H1 (cell line): Measurements from ENCODE around the gene OR13C3. TPM values are rescaled to one million over a fixed set of nuclear protein-coding genes. Genes with fewer than 3 reads are reported as not detected.

Source experiments
- CTCF ChIA-PET: fragments of 300-600 bp; sonication (Branson Sonifier 250); formaldehyde crosslinking; loops from one replicate; lab custom pipeline; 2021; ENCODE audit not compliant: partially characterized antibody; lab: Charles Lee
- POLR2A ChIA-PET: fragments of 300-600 bp; sonication (Branson Sonifier 250); formaldehyde crosslinking; loops from one replicate; lab custom pipeline; 2021; ENCODE audit warnings: inconsistent platforms; ENCODE audit not compliant: partially characterized antibody; lab: Charles Lee
- DNase-seq, 2 experiments: peaks; one replicate each; pipeline versions ENCODE4 v3.0.0 to v3.0.0-alpha.2; 2010 to 2022; ENCODE audit warnings: low spot score in 2 of 2, low read depth in 1 of 2, mixed read lengths in 1 of 2
- FAIRE-seq: peaks from 2 replicates; lab custom pipeline; 2011; peaks lifted over from hg19 to GRCh38; lab: Jason Lieb, UNC
- H2AFZ ChIP-seq: 2 replicates; pipeline ENCODE4 v1.8.1; 2012; ENCODE audit warnings: low read length, inconsistent platforms
- H2AK5ac ChIP-seq: 2 replicates; pipeline ENCODE4 v1.6.1; 2013; ENCODE audit warnings: low read depth, low read length
- H2BK120ac ChIP-seq: replicated peaks from 2 replicates; pipeline ENCODE3; 2013; ENCODE audit warnings: low read depth, low read length, inconsistent platforms
- H2BK12ac ChIP-seq: 2 replicates; pipeline ENCODE4 v1.6.1; 2013; ENCODE audit warnings: low read depth, low read length
- H2BK15ac ChIP-seq: 2 replicates; pipeline ENCODE4 v1.6.1; 2013; ENCODE audit warnings: low read length
- H2BK20ac ChIP-seq: 2 replicates; pipeline ENCODE4 v1.6.1; 2013; ENCODE audit warnings: low read length
- H2BK5ac ChIP-seq: 2 replicates; pipeline ENCODE4 v1.6.1; 2013; ENCODE audit warnings: low read depth, low read length
- H3K14ac ChIP-seq: 2 replicates; pipeline ENCODE4 v1.6.1; 2013; ENCODE audit warnings: inconsistent platforms; ENCODE audit not compliant: insufficient read length
- H3K18ac ChIP-seq: 2 replicates; pipeline ENCODE4 v1.6.1; 2013; ENCODE audit warnings: low read length; ENCODE audit errors: extremely low read depth
- H3K23ac ChIP-seq: 2 replicates; pipeline ENCODE4 v1.6.1; 2013; ENCODE audit warnings: inconsistent platforms; ENCODE audit not compliant: insufficient read length
- H3K23me2 ChIP-seq: 2 replicates; pipeline ENCODE4 v1.6.1; 2013; ENCODE audit warnings: low read depth, low read length
- H3K27ac ChIP-seq: 2 replicates; pipeline ENCODE4 v1.6.1; 2011; ENCODE audit warnings: low read depth, low read length, inconsistent platforms
- H3K27me3 ChIP-seq, 4 experiments: replicated peaks in 1 of 4; 1 replicate in 1 of 4; 2 replicates in 3 of 4; pipeline versions ENCODE4 v1.6.1 to v1.8.1; 2011 to 2013; ENCODE audit warnings: low read length in 3 of 4, mild to moderate bottlenecking in 3 of 4, inconsistent platforms in 2 of 4, mixed read lengths in 2 of 4, moderate library complexity in 1 of 4; ENCODE audit not compliant: control insufficient read depth in 3 of 4, insufficient read depth in 3 of 4; ENCODE audit errors: extremely low read depth in 1 of 4
- H3K36me3 ChIP-seq, 4 experiments: 2 replicates each; pipeline versions ENCODE4 v1.6.1 to v1.8.1; 2011 to 2013; ENCODE audit warnings: mild to moderate bottlenecking in 4 of 4, low read length in 3 of 4, moderate library complexity in 2 of 4, control low read depth in 1 of 4, inconsistent platforms in 1 of 4; ENCODE audit not compliant: insufficient read depth in 4 of 4, control insufficient read depth in 2 of 4
- H3K4ac ChIP-seq: replicated peaks from 2 replicates; pipeline ENCODE3; 2013; ENCODE audit warnings: low read length, low read depth, mixed read lengths, inconsistent platforms; ENCODE audit not compliant: insufficient read length
- H3K4me1 ChIP-seq, 4 experiments: replicated peaks in 1 of 4; 1 replicate in 1 of 4; 2 replicates in 3 of 4; pipeline versions ENCODE4 v1.6.1 to v1.8.1; 2011 to 2013; ENCODE audit warnings: low read length in 3 of 4, inconsistent platforms in 2 of 4, mixed read lengths in 1 of 4; ENCODE audit not compliant: insufficient read depth in 4 of 4, control insufficient read depth in 3 of 4
- H3K4me2 ChIP-seq, 2 experiments: 2 replicates each; pipeline versions ENCODE4 v1.6.1 to v1.8.1; 2011 to 2013; ENCODE audit warnings: low read depth in 2 of 2, low read length in 2 of 2, control low read depth in 1 of 2, inconsistent platforms in 1 of 2, mild to moderate bottlenecking in 1 of 2; ENCODE audit not compliant: insufficient read depth in 1 of 2
- H3K4me3 ChIP-seq, 4 experiments: fragments of 200-600, 300-600 bp in 1 of 4; sonication (generic), shearing (Covaris generic), sonication (Bioruptor Twin) in 1 of 4; 2 replicates each; pipeline versions ENCODE4 v1.5.1 to v1.8.1; 2011 to 2016; ENCODE audit warnings: low read length in 4 of 4, low read depth in 3 of 4, control low read depth in 2 of 4, inconsistent platforms in 2 of 4, mild to moderate bottlenecking in 2 of 4, mixed read lengths in 1 of 4, moderate library complexity in 1 of 4; ENCODE audit not compliant: insufficient read depth in 2 of 4; ENCODE audit errors: extremely low read depth in 1 of 4
- H3K56ac ChIP-seq: replicated peaks from 2 replicates; pipeline ENCODE3; 2013; ENCODE audit warnings: low read depth, mild to moderate bottlenecking, mixed read lengths, low read length, inconsistent platforms; ENCODE audit not compliant: insufficient read length
- H3K79me1 ChIP-seq: 2 replicates; pipeline ENCODE4 v1.6.1; 2013; ENCODE audit warnings: low read depth, low read length, control low read depth
- H3K79me2 ChIP-seq, 2 experiments: 2 replicates each; pipeline versions ENCODE4 v1.6.1 to v1.8.1; 2012 to 2013; ENCODE audit warnings: low read length in 2 of 2, mild to moderate bottlenecking in 2 of 2, inconsistent platforms in 1 of 2; ENCODE audit not compliant: insufficient read depth in 2 of 2, control insufficient read depth in 1 of 2
- H3K9ac ChIP-seq, 4 experiments: replicated peaks in 1 of 4; 1 replicate in 1 of 4; 2 replicates in 3 of 4; pipeline versions ENCODE4 v1.6.1 to v1.8.1; 2011 to 2013; ENCODE audit warnings: low read depth in 3 of 4, low read length in 3 of 4, control low read depth in 2 of 4, mild to moderate bottlenecking in 2 of 4, moderate library complexity in 2 of 4, inconsistent platforms in 1 of 4; ENCODE audit errors: extremely low read depth in 1 of 4
- H3K9me3 ChIP-seq, 2 experiments: 2 replicates each; pipeline versions ENCODE4 v1.6.1 to v1.8.1; 2012 to 2013; ENCODE audit warnings: mild to moderate bottlenecking in 2 of 2, moderate library complexity in 2 of 2, control low read depth in 1 of 2, inconsistent platforms in 1 of 2, low read depth in 1 of 2, low read length in 1 of 2, mixed read lengths in 1 of 2; ENCODE audit not compliant: insufficient read depth in 2 of 2
- H4K20me1 ChIP-seq, 2 experiments: replicated peaks in 1 of 2; 2 replicates each; pipeline versions ENCODE3 to v1.8.1; 2011 to 2013; ENCODE audit warnings: inconsistent platforms in 2 of 2, low read length in 2 of 2, mild to moderate bottlenecking in 1 of 2; ENCODE audit not compliant: insufficient read depth in 2 of 2, control insufficient read depth in 1 of 2
- H4K5ac ChIP-seq: 2 replicates; pipeline ENCODE4 v1.6.1; 2013; ENCODE audit warnings: low read length, low read depth, mixed read lengths, inconsistent platforms; ENCODE audit not compliant: insufficient read length
- H4K8ac ChIP-seq: 2 replicates; pipeline ENCODE4 v1.8.0; 2013; ENCODE audit warnings: mild to moderate bottlenecking, moderate library complexity, low read length, inconsistent platforms; ENCODE audit not compliant: insufficient read depth; ENCODE audit errors: extremely low read depth
- H4K91ac ChIP-seq: replicated peaks from 2 replicates; pipeline ENCODE3; 2013; ENCODE audit warnings: low read length, mixed read lengths, inconsistent platforms; ENCODE audit not compliant: insufficient read length
- ASH2L ChIP-seq: fragments of 200-600, 300-600 bp; sonication (generic); IDR thresholded peaks from one replicate; pipeline ENCODE4 v1.7.1; 2017; ENCODE audit warnings: low read length
- EZH2 ChIP-seq: fragments of 200-600 bp; sonication (generic); IDR thresholded peaks from 2 replicates; pipeline ENCODE4 v1.7.1; 2012; ENCODE audit warnings: low read depth, mild to moderate bottlenecking, moderate library complexity, low read length, inconsistent platforms; ENCODE audit not compliant: severe bottlenecking
- KDM4A ChIP-seq: IDR thresholded peaks from one replicate; pipeline ENCODE4 v1.7.1; 2012; ENCODE audit warnings: low read depth, mild to moderate bottlenecking, moderate library complexity, low read length, inconsistent platforms; ENCODE audit not compliant: severe bottlenecking
- PHF8 ChIP-seq: fragments of 200-600 bp; sonication (generic); conservative IDR thresholded peaks from 2 replicates; pipeline ENCODE4 v1.7.1; 2012; ENCODE audit warnings: low read depth, mild to moderate bottlenecking, inconsistent platforms, low read length, moderate library complexity
- SIN3A ChIP-seq, 2 experiments: IDR thresholded peaks in 1 of 2; conservative IDR thresholded peaks in 1 of 2; 2 replicates each; pipeline ENCODE4 v1.6.1; 2011 to 2012; ENCODE audit warnings: low read length in 2 of 2, improper control_type of control experiment in 1 of 2, low read depth in 1 of 2, mild to moderate bottlenecking in 1 of 2
- SP4 ChIP-seq: IDR thresholded peaks from 2 replicates; pipeline ENCODE4 v1.6.1; 2012; ENCODE audit warnings: low read length, inconsistent platforms
- TCF12 ChIP-seq: IDR thresholded peaks from 2 replicates; pipeline ENCODE4 v1.6.1; 2011; ENCODE audit warnings: low read depth, mild to moderate bottlenecking, low read length
- WGBS, 2 experiments: shearing (Covaris generic) in 1 of 2; methylation state at CpG; one replicate each; pipeline versions ENCODE4 v1.1.6 to v1.1.7; 2013 to 2015; ENCODE audit warnings: low lambda C conversion rate in 2 of 2, mixed read lengths in 2 of 2, inconsistent platforms in 1 of 2, low coverage in 1 of 2, missing lambda C conversion rate in 1 of 2; ENCODE audit not compliant: insufficient replicate concordance in 2 of 2, insufficient coverage in 1 of 2, insufficient read length in 1 of 2; ENCODE audit errors: extremely low coverage in 1 of 2, missing lambda C conversion rate in 1 of 2; 5-methylcytosine and 5-hydroxymethylcytosine counted together
- polyA plus RNA-seq, 7 experiments: library from polyadenylated mRNA; depleted of rRNA in 3 of 7; stranded (reverse) in 5 of 7; unstranded in 2 of 7; fragments of >200 nt in 5 of 7; fragments of 200-250 nt in 2 of 7; gene quantifications; 1 replicate in 5 of 7; 2 replicates in 1 of 7; 4 replicates in 1 of 7; pipeline versions ENCODE4 v1.2.1 to v1.2.3, GENCODE V29; 2011 to 2013; ENCODE audit warnings: missing spikeins in 2 of 7, mixed read lengths in 2 of 7
- total RNA-seq: library from RNA; stranded (reverse); fragmentation: NEBNext Ultra II Directional; extraction: Animal tissue kit (Norgen Biotek cat#: 25700); gene quantifications from 2 replicates; pipeline ENCODE4 v1.2.1, GENCODE V29; 2021
- TF ChIP-seq, protein P1 (sequence below): IDR thresholded peaks from 2 replicates; pipeline ENCODE4 v1.6.1; 2012; ENCODE audit warnings: low read length, inconsistent platforms

OR13C3 gene
- total and polyA plus RNA-seq, 2 of the 8 experiments (the other 6 are each of a cell fraction or from before 2014, with no cell fraction given): not detected

DNA sequence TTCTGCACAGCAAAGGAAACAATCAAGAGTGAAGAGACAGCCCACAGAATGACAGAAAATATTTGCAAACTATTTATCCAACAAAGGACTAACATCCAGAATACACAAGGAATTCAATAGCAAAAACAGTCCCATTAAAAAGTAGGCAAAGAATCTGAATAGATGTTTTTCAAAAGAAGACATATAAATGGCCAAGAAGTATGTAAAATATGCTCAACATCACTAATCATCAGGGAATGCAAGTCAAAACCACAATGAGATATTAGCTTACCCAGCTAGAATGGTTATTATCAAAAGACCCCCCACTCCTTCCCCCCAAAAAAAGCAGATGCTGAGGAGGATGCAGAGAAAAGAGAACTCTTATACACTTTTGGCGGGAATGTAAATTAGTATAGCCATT lies 18.9 kb upstream of the OR13C3 start:
- H3K4ac ChIP-seq: no peak overlapping the region
- no peak overlapping the region for H3K4me3 ChIP-seq
- 95% methylated on average over 1 of the region's 1 CpG; no CpG with 5 or more reads in 1 of the 2 experiments for WGBS, 2 experiments
- H4K91ac ChIP-seq: no peak overlapping the region
- H3K23me2 ChIP-seq: no peaks in the 10 kb centered on the region
- H3K79me2 ChIP-seq: no peaks in the 10 kb centered on the region
- no peak overlapping the region for H3K18ac ChIP-seq
- H3K9ac ChIP-seq: no peak overlapping the region
- H3K56ac ChIP-seq: no peak overlapping the region
- H2BK120ac ChIP-seq: no peak overlapping the region
- H3K4me1 ChIP-seq: no peaks in the 10 kb centered on the region
- no peaks in the 10 kb centered on the region for H3K36me3 ChIP-seq
- no peak for FAIRE-seq
- no peak overlapping the region for H3K23ac ChIP-seq
- no peak for DNase-seq
- H2AFZ ChIP-seq: no peak overlapping the region
- H2BK15ac ChIP-seq: no peak overlapping the region
- H2BK20ac ChIP-seq: no peak overlapping the region
- ChIA-PET CTCF (no interaction called here), POLR2A (no interaction called here)
- H3K79me1 ChIP-seq: no peaks in the 10 kb centered on the region
- no peaks in the 10 kb centered on the region for H3K9me3 ChIP-seq
- H2BK5ac ChIP-seq: no peak overlapping the region
- H3K27ac ChIP-seq: no peak overlapping the region
- no peak overlapping the region for H2BK12ac ChIP-seq
- no peak overlapping the region for H3K14ac ChIP-seq
- H4K5ac ChIP-seq: no peak overlapping the region
- no peaks in the 10 kb centered on the region for H3K27me3 ChIP-seq
- no peak overlapping the region for H3K4me2 ChIP-seq
- no peaks in the 10 kb centered on the region for H4K20me1 ChIP-seq
- H4K8ac ChIP-seq: no peak overlapping the region
- TF ChIP-seq SP4 (no peak), ASH2L (no peak), TCF12 (no peak), SIN3A (conservative IDR thresholded peaks at IDR 0.05 in 1 of 2, IDR thresholded peaks at IDR 0.05 in 1 of 2; ENCODE audit: low read depth in 1 of 2, low read length in 2 of 2) (no peak), PHF8 (no peak), EZH2 (no peak), KDM4A (no peak)
- TF ChIP-seq, protein P1, sequence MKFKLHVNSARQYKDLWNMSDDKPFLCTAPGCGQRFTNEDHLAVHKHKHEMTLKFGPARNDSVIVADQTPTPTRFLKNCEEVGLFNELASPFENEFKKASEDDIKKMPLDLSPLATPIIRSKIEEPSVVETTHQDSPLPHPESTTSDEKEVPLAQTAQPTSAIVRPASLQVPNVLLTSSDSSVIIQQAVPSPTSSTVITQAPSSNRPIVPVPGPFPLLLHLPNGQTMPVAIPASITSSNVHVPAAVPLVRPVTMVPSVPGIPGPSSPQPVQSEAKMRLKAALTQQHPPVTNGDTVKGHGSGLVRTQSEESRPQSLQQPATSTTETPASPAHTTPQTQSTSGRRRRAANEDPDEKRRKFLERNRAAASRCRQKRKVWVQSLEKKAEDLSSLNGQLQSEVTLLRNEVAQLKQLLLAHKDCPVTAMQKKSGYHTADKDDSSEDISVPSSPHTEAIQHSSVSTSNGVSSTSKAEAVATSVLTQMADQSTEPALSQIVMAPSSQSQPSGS: no peak
- H2AK5ac ChIP-seq: no peak overlapping the region
